ENCODE results near the gene MMEL1.
"Not testable (repeated sequence)": the region's sequence is repeated elsewhere in the genome, so short reads cannot be mapped to it uniquely, and the experiment has no call there.

Gene MMEL1

DNA sequence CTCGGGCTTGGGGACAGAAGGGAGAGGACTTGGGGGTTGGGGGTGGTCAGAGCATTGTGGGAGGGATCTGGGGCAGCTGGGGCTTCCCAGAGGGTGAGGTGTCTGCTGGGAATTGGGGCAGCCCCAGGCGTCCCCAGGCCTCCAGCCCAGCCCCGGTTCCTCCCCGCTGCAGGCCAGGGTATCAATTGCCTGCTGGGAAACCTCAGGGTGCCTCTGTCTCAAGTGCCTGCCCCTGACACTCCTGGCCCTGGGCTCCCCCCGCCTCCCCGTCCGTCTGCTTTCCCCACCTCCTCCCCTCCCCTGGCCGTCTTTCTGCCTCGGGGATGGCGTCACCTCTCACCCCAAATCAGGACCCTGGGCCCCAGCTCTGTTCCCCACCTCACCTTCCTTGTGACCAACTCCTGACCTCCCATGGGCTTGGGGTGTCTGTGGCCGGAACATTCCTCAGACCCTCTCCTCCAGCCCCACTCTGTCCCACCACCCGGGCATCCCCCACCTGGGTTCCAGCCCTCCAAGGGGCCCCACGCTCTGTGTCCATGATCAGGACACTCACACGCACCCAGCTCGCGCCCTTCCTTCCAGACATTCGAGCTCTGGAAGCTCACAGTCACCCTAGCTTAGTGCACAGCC lies 64.5 kb downstream of the MMEL1 start:
- not testable (repeated sequence) for DNase-seq

DNA sequence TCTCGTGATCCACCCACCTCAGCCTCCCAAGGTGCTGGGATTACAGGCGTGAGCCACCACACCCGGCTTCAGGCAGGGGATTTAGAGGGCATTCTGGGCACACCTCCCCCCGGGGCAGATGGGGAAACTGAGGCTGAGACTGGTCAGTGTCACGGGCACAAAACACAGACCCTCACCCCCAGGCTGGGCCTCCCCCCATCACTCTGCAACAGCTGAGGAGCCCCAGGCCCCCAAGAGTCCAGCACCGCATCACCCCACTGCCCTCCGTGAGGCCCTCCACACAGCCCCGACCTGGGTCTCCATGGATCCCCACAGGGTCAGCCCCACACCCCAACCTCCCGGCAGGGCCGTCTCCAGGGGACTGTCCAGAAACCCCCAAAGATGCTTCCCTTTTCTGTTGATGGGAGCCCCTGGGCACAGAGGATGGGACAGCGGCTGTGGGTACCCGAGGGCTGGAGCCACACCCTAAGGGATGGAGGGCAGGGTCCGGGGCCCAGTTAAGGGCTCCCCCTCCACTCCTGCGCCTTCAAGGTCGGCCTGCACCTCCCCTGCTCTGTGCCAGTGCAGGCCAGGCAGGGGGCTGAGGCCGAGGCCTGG lies 65.6 kb downstream of the MMEL1 start:
- DNase-seq = no peak

DNA sequence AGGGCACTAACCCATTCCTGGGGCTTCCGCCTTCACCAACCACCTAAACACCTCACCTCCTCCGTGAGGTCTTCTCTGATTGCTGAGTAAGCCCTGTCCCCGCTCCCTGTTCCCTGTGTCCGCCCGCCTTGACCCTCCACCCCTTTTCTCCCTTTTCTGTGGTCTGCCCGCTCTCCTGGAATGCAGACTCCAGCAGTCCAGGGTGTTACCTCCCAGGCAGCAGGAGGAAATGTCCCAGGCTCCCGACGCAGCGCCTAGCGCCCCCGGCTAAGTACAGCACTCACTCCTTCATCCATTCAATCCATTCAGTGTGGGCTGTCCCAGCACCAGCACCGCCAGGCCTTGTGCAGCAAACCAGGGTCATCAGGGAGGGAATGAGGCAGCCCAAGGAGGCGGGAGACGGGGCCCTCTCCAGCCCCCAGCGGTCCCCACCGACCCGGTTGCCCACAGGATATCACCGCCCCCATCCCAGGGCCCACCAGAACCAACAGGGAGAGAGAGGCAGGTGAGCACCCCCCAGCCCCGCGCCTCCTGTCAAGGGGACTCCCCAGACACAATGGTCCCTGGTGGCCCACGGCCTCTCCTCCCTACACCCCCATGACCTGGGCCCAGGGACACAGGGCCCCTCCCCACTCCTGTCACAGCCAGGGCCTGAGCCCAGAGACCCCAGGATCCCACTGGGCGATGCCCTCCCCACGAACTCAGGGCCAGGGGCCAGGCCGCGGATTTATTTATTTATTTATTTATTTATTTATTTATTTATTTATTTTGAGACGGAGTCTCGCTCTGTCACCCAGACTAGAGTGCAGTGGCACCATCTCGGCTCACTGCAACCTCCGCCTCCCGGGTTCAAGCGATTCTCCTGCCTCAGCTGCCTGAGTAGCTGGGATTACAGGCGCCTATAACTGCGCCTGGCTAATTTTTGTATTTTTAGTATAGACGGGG lies 66.4 kb downstream of the MMEL1 start:
- no peak for DNase-seq

DNA sequence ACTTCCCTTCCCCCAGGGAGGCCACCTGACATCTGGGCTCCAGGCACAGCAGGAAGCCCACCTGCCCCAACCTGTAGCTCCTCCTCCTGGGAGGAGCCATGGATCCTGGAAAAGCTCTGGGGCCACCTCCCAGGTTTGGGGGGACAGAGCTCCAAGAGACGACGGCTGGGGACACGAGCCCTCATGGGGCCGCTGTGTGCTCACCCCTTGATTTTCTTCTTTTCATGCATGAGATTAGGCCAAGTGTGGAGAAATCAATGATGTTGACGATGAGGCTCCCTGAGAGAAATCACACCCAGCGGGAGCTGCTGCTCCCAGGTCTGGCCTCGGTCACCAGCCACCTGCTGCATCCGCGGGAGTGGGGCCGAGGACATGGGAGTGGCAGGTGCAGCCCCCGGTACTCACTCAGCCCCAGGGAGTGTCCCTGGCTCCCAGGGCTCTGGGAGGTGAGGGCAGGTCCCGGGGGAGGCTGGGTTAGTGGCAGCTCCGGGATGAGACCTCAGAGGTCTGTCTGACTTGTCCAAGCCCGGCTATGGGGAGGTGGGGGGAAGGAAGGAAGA lies 67.9 kb downstream of the MMEL1 start:
- no peak for DNase-seq

DNA sequence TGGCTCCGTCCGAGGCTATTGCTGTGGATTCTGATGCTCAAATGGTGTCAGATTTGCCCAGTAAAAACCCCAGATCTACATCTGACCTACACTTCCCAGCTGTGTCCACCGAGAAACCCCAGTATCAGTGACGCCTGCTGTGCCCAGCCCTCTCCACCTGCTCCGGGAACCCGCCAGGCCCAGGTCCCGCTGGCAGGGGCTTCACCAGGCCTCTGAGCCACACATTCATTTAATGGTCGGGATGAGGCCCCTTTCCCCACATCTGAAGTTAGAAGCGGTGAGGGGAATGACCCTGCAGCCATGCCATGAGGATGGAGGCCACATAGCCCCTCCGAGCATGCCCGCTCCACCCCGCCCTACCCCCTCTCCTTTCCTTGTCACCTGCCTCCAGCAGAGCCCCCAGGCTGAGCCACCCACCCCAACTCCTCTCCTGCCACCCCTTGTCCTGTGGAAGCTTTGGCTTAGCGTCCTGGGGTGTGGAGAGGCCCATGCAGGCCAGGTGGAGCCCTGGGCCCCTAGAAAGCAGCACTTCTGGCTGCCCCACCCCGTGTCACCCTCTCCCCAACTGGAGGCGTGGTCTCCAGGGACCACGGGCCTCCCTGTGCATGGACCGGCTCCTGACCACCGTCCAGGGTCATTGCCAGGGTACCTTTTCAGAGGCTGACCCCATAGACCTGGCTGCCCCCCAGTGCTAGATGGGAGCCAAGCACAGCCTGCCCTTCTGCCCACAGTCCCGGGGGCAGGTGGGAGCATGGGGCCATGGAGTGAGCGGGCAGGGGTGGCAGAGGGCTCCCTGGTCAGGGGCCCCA lies 68.6 kb downstream of the MMEL1 start:
- no peak for DNase-seq

DNA sequence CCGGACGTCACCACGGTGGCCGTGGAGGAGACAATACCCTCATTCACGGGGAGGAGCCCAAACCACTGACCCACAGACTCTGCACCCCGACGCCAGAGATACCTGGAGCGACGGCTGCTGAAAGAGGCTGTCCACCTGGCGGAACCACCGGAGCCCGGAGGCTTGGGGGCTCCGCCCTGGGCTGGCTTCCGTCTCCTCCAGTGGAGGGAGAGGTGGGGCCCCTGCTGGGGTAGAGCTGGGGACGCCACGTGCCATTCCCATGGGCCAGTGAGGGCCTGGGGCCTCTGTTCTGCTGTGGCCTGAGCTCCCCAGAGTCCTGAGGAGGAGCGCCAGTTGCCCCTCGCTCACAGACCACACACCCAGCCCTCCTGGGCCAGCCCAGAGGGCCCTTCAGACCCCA lies 69.6 kb downstream of the MMEL1 start:
- DNase-seq = no peak

DNA sequence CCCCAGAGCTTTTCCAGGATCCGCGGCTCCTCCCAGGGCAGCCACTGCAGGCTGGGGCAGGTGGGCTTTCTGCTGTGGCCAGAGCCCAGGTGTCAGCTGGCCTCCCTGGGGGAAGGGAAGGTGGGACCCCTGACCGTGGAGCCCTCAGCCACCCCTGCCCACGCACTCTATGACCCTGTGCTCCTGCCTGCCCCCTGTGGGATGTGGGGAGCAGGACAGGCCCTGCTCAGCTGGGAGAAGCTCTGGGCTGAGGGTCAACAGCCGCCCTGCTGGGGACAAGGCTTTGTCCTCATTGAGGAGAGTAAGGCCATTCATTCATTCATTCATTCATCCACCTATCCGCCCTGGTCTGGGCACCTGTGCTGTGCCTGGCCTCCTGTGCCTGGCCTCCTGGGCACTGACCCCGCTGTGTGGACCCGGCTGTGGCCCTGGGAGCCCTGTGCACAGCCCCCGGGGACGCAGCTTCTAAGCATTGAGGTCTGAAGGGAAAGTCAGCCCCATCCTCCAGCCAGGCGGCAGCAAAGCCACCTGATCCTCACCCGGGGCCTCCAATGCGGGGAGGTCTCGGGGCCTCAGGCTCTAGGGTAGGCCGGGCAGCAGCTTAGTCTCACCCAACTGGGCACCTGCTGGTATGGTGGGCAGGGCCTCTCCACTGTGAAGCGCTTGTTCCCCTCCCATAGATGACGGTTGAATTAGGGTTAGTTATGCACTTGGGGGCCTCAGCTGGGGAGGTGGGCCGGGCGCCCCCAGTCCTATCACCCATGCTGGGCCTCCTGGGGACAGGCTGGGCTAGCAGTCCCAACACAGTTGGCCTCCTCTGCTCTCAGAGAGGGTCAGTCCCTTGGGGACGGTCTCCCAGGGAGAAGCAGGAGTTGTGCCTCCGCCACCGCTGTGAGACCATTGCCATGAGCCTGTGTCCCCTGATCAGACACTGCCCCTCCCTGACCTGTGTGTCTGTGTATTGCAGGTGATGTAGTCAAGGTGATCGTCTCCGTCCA lies 70.6 kb downstream of the MMEL1 start:
- no peak for DNase-seq

DNA sequence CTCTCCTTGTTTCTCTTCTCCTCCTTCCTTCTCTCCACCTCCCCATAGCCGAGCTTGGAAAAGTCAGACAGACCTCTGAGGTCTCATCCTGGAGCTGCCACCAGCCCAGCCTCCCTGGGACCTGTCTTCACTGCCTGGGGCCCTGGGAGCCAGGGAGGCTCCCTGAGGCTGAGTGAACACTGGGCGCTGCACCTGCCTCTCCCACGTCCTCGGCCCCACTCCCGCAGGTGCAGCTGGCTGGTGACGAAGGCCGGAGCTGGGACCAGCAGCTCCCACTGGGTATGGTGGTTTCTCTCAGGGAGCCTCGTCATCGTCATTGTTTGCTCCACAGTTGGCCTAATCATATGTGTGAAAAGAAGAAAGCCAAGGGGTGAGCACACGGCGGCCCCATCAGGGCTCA lies 71.4 kb downstream of the MMEL1 start:
- no peak for DNase-seq

DNA sequence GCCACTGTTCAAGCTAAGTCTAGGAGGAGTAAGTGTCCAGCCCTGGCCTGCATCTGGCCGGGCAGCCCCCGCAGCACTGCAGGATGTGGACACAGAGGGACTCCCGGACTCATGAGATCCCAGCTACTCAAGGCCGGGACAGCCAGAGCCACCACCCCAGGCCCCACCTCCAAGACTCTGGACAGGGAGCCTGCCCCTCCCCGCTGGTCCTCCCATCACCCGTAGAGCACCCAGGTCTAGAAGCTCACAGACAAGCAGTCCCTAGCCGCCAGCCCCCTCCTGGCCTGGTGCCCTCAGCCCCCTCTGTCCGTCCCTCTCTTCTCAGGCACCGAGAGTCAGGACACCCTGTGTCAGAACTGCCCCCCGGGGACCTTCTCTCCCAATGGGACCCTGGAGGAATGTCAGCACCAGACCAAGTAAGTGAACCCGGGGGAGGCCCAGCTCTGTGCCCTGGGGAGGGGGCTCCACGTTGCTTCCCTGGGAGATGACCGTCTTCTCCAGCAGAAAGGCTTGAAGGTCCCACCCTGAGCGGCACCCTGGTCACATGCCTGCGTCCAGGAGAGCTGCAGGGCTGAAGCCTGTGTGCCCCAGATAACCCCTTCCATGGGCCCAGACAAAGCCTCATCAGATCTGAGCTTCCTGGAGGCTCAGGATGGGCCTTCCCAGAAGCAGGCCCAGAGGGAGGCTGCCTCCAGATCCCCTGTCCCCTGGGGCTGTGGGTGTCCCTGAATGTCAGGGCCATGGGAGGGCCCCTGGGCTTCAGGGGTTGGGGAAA lies 72.3 kb downstream of the MMEL1 start:
- no peak for DNase-seq

DNA sequence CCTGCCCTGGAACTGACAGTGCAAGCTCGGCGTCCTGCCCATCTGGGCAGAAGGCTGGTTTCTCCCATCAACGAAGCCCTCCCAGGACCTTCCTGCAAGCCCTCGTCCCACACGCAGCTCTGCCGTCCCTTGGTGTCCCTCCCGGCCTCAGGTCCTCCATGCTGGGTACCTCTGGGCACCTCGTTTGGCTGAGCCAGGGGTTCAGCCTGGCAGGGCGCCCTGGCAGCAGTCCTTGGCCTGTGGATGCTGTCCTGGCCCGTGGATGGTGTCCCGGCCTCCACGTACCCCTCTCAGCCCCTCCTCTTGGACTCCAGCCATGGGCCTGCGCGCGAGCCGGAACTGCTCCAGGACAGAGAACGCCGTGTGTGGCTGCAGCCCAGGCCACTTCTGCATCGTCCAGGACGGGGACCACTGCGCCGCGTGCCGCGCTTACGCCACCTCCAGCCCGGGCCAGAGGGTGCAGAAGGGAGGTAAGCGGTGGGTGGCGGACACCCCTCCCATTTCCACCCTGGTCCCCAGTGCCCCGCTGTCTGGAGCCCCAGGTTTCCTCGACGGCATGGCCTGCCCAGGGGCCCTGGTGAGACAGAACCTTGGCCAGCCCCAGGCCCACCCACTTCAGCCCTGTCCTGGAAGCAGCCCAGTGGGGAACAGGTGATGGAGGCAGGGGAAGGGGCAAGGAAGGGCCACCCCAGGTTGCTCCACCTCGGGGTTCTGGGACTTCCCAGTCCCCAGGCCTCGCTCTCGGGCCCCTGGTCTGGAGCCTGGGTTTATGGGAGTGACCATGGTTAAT lies 73.1 kb downstream of the MMEL1 start:
- DNase-seq = no peak

DNA sequence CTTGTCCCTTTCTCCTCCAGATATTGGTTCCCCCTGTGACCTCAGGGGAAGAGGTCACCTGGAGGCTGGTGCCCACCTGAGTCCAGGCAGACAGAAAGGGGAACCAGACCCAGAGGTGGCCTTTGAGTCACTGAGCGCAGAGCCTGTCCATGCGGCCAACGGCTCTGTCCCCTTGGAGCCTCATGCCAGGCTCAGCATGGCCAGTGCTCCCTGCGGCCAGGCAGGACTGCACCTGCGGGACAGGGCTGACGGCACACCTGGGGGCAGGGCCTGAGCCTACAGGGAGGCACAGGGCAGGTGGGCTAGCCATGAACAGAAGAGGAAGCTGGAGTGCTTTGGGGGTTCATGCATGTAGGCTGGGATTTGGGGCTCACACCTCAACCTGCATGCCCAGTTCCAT lies 74.0 kb downstream of the MMEL1 start:
- DNase-seq = no peak

DNA sequence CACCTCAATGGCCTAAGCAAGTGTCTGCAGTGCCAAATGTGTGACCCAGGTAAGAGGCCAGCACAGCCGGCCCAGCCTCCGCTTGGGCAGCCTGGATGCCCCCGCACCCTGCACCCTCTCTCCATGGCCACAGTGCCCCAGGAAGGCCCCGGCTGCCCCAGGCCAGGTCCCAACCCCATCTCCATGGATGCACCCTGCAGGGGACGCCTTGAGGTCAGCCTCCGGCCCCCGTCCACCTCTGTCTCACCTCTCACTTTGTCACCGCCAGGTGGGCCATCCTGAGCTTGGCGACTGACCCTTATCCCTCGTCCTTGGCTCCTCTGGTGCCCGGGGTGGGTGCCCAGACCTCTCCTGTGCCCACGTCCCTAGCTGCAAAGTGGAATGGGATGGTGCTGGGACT lies 74.4 kb downstream of the MMEL1 start:
- DNase-seq = no peak

DNA sequence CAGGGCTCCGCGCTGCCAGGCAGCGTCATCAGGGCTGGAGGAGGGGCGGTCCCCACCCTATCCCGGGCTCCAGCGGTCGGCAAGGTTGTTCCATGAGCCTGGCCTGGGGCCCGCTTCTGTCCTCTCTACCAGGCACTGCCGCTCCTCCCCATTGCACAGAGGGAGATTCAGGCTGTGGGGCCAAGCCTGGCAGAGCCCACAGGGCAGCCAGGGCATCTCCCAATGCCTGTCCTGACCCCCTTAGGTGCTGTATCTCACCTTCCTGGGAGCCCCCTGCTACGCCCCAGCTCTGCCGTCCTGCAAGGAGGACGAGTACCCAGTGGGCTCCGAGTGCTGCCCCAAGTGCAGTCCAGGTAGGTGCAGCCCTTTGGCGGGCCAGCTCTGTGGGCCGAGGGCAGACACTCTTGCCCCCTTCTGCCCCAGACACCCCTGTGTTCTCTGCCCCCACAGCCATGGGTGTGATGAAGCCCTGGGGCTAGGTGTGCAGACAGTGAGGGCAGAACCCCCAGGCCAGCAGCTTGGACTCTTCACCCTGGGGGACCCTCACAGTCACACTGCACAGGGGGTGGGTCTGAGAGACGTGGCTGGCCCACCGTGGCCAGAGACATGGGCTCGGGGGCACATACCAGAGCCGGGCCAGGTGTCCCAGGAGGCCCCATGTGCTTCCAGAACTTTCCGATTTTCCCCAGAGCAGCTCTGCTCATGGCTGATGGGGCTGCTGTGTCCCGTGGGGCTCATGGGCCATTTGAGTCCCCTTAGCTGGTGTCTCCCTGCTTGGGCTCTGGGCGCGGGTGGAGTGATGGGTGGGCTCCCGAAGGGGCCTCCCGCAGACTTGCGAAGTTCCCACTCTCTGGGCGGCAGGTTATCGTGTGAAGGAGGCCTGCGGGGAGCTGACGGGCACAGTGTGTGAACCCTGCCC lies 75.1 kb downstream of the MMEL1 start:
- DNase-seq = no peak

DNA sequence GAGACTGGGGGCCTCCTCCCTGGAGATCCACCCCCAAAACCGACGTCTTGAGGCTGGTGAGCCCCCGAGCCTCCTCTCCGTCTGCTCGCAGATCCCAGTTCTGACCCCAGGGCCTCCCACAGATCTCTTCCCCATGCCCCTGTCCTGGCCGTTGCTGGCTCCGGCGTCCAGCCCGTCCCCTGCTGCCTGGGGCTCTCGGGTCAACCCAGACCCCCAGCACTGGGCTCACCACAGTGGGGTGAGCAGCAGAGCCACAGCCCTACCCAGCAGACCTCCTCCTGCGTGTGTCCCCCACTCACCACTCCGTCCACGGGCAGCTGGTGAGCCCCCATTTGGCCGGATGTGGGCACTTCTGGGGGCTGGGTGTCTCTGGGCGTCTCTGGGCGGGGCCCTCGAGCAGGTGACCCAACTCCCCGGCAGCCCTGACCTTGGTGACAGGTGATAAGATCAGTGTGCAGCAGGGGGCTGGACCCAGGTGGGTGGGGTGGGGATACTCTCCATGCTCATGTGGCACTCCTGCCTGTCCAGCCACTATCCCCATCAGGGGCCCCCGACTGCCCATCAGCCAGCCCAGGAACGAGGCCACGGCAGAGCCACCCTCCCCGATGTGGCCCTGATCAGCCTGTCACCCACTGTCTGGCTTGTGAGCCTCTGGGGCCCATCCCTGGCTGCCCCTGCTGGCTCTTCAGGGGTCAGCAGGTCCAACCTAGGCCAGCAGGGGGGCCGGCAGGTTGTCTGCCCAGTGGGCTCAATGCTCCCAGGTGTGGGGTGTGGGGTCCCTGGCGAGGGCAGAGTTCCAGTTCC lies 75.9 kb downstream of the MMEL1 start:
- no peak for DNase-seq

DNA sequence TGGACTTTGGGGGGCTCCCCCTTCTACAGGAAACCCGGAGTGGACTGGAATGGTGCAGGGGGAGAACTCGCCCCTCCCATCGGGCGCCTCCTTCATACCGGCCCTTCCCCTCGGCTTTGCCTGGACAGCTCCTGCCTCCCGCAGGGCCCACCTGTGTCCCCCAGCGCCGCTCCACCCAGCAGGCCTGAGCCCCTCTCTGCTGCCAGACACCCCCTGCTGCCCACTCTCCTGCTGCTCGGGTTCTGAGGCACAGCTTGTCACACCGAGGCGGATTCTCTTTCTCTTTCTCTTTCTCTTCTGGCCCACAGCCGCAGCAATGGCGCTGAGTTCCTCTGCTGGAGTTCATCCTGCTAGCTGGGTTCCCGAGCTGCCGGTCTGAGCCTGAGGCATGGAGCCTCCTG lies 76.5 kb downstream of the MMEL1 start, which contains the start of gene TNFRSF14:
TSS of gene TNFRSF14 (plus strand) at position 95 of the 401 bp plus-strand sequence. CDS start at position 389, 294 bp downstream.
- DNase-seq = peak; percentile 49

DNA sequence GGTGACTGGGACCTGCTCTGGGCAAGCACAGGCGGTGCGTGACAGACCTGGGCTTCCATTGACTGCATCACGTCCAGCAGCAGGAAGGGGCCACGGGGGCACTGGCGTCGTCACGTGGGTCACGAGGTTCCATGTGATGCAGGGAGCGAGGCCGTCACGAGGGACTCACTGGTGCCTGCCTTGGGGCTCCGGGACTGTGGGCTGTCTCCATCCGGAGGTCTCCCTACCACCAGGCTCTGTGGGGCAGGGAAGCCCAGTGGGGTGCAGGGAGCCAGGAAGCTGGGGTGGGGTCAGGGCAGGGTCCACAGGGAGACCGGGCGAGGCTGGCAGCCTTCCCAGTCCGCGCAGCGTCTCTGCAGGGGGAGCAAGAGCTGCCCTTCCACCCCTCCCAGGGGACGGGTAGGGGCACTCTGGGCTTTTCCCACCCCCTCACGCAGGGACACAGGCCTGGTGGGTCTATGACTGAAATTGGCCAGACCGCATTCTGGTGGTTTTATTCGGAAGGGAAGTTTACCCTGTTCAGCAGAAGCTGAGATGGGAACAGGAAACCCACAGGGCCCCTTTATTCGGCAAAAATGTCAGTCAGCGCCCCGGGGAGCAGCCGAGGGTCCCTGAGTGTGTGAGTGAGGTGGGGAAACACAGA lies 77.1 kb downstream of the MMEL1 start:
- DNase-seq = peak; percentile 67

All from left hindlimb (tissue), 1 donor.